ENCODE data around the gene SLC36A3. TPM values are rescaled to one million over a fixed set of nuclear protein-coding genes. Genes with fewer than 3 reads are reported as not detected.
"Not testable (repeated sequence)": the region's sequence is repeated elsewhere in the genome, so short reads cannot be mapped to it uniquely, and the experiment has no call there.

SLC36A3 gene
- total RNA-seq, 1 donor from 2014 or later = not detected

GRCh38 chr5:151243564-151243963 lies 60.0 kb downstream of the SLC36A3 start:
- H3K27ac ChIP-seq (ENCODE audit: low read depth, low read length) = no peak overlapping the region
- no peak overlapping the region for H3K4me3 ChIP-seq (ENCODE audit: low read length in 3 of 3)
- no peaks in the 10 kb centered on the region for H3K27me3 ChIP-seq (ENCODE audit: control insufficient read depth in 3 of 3, insufficient read depth in 3 of 3, low read length in 3 of 3)
- no peak overlapping the region for H3K9ac ChIP-seq (ENCODE audit: low read depth in 1 of 3, low read length in 3 of 3)
- no peaks in the 10 kb centered on the region for H3K36me3 ChIP-seq (ENCODE audit: control insufficient read depth in 3 of 3, insufficient read depth in 3 of 3, low read length in 3 of 3)
- peaks cover 2 to 8% (median 8%) of the 10 kb centered on the region in 3 donors for H3K4me1 ChIP-seq (ENCODE audit: control insufficient read depth in 3 of 3, insufficient read depth in 3 of 3, low read length in 3 of 3)
- H3K9me3 ChIP-seq (ENCODE audit: control insufficient read depth in 3 of 3, low read length in 3 of 3) = no peaks in the 10 kb centered on the region

GRCh38 chr5:151243127-151243526 lies 60.4 kb downstream of the SLC36A3 start:
- no peaks in the 10 kb centered on the region for H3K9me3 ChIP-seq (ENCODE audit: control insufficient read depth in 3 of 3, low read length in 3 of 3)
- H3K9ac ChIP-seq (ENCODE audit: low read depth in 1 of 3, low read length in 3 of 3) = no peak overlapping the region
- no peaks in the 10 kb centered on the region for H3K36me3 ChIP-seq (ENCODE audit: control insufficient read depth in 3 of 3, insufficient read depth in 3 of 3, low read length in 3 of 3)
- H3K4me3 ChIP-seq (ENCODE audit: low read length in 3 of 3) = no peak overlapping the region
- H3K27ac ChIP-seq (ENCODE audit: low read depth, low read length) = no peak overlapping the region
- H3K27me3 ChIP-seq (ENCODE audit: control insufficient read depth in 3 of 3, insufficient read depth in 3 of 3, low read length in 3 of 3) = no peaks in the 10 kb centered on the region
- H3K4me1 ChIP-seq (ENCODE audit: control insufficient read depth in 3 of 3, insufficient read depth in 3 of 3, low read length in 3 of 3) = peaks cover 5 to 12% (median 11%) of the 10 kb centered on the region in 3 donors

- H3K27ac ChIP-seq (ENCODE audit: low read depth, low read length) = no peak overlapping the region
- H3K36me3 ChIP-seq (ENCODE audit: control insufficient read depth in 3 of 3, insufficient read depth in 3 of 3, low read length in 3 of 3) = no peaks in the 10 kb centered on the region
- peaks cover 10 to 19% (median 17%) of the 10 kb centered on the region in 3 donors for H3K4me1 ChIP-seq (ENCODE audit: control insufficient read depth in 3 of 3, insufficient read depth in 3 of 3, low read length in 3 of 3)
- H3K9ac ChIP-seq (ENCODE audit: low read depth in 1 of 3, low read length in 3 of 3) = no peak overlapping the region
- H3K9me3 ChIP-seq (ENCODE audit: control insufficient read depth in 3 of 3, low read length in 3 of 3) = no peaks in the 10 kb centered on the region
- H3K4me3 ChIP-seq (ENCODE audit: low read length in 3 of 3) = no peak overlapping the region
- no peaks in the 10 kb centered on the region for H3K27me3 ChIP-seq (ENCODE audit: control insufficient read depth in 3 of 3, insufficient read depth in 3 of 3, low read length in 3 of 3)
These were observed 62.5 kb downstream of the SLC36A3 start for GRCh38 chr5:151240924-151241635.

GRCh38 chr5:151240268-151240835 lies 63.2 kb downstream of the SLC36A3 start:
- not testable (repeated sequence) for H3K27ac ChIP-seq (ENCODE audit: low read depth, low read length); H3K4me3 ChIP-seq (ENCODE audit: low read length in 3 of 3)
- H3K4me1 ChIP-seq (ENCODE audit: control insufficient read depth in 3 of 3, insufficient read depth in 3 of 3, low read length in 3 of 3) = peaks cover 10 to 21% (median 17%) of the 10 kb centered on the region in 3 donors

GRCh38 chr5:151239237-151239861 lies 64.2 kb downstream of the SLC36A3 start:
- no peaks in the 10 kb centered on the region for H3K9me3 ChIP-seq (ENCODE audit: control insufficient read depth in 3 of 3, low read length in 3 of 3)
- H3K9ac ChIP-seq (ENCODE audit: low read depth in 1 of 3, low read length in 3 of 3) = peak overlapping the region in 1 of 3 donors; percentile 77
- H3K27ac ChIP-seq (ENCODE audit: low read depth, low read length) = peak overlapping the region; percentile 92
- peak overlapping the region; percentile 68 to 73 (median 70) for H3K4me3 ChIP-seq (ENCODE audit: low read length in 3 of 3)
- H3K27me3 ChIP-seq (ENCODE audit: control insufficient read depth in 3 of 3, insufficient read depth in 3 of 3, low read length in 3 of 3) = no peaks in the 10 kb centered on the region
- no peaks in the 10 kb centered on the region for H3K36me3 ChIP-seq (ENCODE audit: control insufficient read depth in 3 of 3, insufficient read depth in 3 of 3, low read length in 3 of 3)
- H3K4me1 ChIP-seq (ENCODE audit: control insufficient read depth in 3 of 3, insufficient read depth in 3 of 3, low read length in 3 of 3) = peaks cover 18 to 31% (median 26%) of the 10 kb centered on the region in 3 donors

More at GRCh38 chr5:151240268-151240835, 63.2 kb downstream of the SLC36A3 start:
- not testable (repeated sequence) for H3K27me3 ChIP-seq (ENCODE audit: control insufficient read depth in 3 of 3, insufficient read depth in 3 of 3, low read length in 3 of 3); H3K9me3 ChIP-seq (ENCODE audit: control insufficient read depth in 3 of 3, low read length in 3 of 3); H3K36me3 ChIP-seq (ENCODE audit: control insufficient read depth in 3 of 3, insufficient read depth in 3 of 3, low read length in 3 of 3); H3K9ac ChIP-seq (ENCODE audit: low read depth in 1 of 3, low read length in 3 of 3)

GRCh38 chr5:151238303-151238741 lies 65.2 kb downstream of the SLC36A3 start:
- Histone ChIP-seq H3K27me3 (ENCODE audit: control insufficient read depth in 3 of 3, insufficient read depth in 3 of 3, low read length in 3 of 3) (no peaks in the 10 kb centered on the region), H3K9me3 (ENCODE audit: control insufficient read depth in 3 of 3, low read length in 3 of 3) (no peaks in the 10 kb centered on the region), H3K27ac (ENCODE audit: low read depth, low read length) (peak overlapping the region; percentile 92), H3K4me1 (ENCODE audit: control insufficient read depth in 3 of 3, insufficient read depth in 3 of 3, low read length in 3 of 3) (peaks cover 20 to 40% (median 29%) of the 10 kb centered on the region in 3 donors), H3K9ac (ENCODE audit: low read depth in 1 of 3, low read length in 3 of 3) (peak overlapping the region; percentile 77 to 88 (median 80)), H3K36me3 (ENCODE audit: control insufficient read depth in 3 of 3, insufficient read depth in 3 of 3, low read length in 3 of 3) (no peaks in the 10 kb centered on the region), H3K4me3 (ENCODE audit: low read length in 3 of 3) (peak overlapping the region; percentile 68 to 73 (median 70))

GRCh38 chr5:151237685-151238084 lies 65.9 kb downstream of the SLC36A3 start:
- Histone ChIP-seq H3K27ac (ENCODE audit: low read depth, low read length) (peak overlapping the region; percentile 92), H3K9ac (ENCODE audit: low read depth in 1 of 3, low read length in 3 of 3) (peak overlapping the region; percentile 71 to 88 (median 77)), H3K9me3 (ENCODE audit: control insufficient read depth in 3 of 3, low read length in 3 of 3) (no peaks in the 10 kb centered on the region), H3K4me3 (ENCODE audit: low read length in 3 of 3) (peak overlapping the region in 1 of 3 donors; percentile 68), H3K27me3 (ENCODE audit: control insufficient read depth in 3 of 3, insufficient read depth in 3 of 3, low read length in 3 of 3) (peaks cover 0 to 2% (median 0%) of the 10 kb centered on the region in 3 donors), H3K4me1 (ENCODE audit: control insufficient read depth in 3 of 3, insufficient read depth in 3 of 3, low read length in 3 of 3) (peaks cover 20 to 40% (median 29%) of the 10 kb centered on the region in 3 donors), H3K36me3 (ENCODE audit: control insufficient read depth in 3 of 3, insufficient read depth in 3 of 3, low read length in 3 of 3) (no peaks in the 10 kb centered on the region)

- no peaks in the 10 kb centered on the region for H3K36me3 ChIP-seq (ENCODE audit: control insufficient read depth in 3 of 3, insufficient read depth in 3 of 3, low read length in 3 of 3)
- no peak overlapping the region for H3K9ac ChIP-seq (ENCODE audit: low read depth in 1 of 3, low read length in 3 of 3)
- no peak overlapping the region for H3K4me3 ChIP-seq (ENCODE audit: low read length in 3 of 3)
- H3K27me3 ChIP-seq (ENCODE audit: control insufficient read depth in 3 of 3, insufficient read depth in 3 of 3, low read length in 3 of 3) = peaks cover 0 to 2% (median 0%) of the 10 kb centered on the region in 3 donors
- H3K27ac ChIP-seq (ENCODE audit: low read depth, low read length) = peak overlapping the region; percentile 92
- no peaks in the 10 kb centered on the region for H3K9me3 ChIP-seq (ENCODE audit: control insufficient read depth in 3 of 3, low read length in 3 of 3)
- peaks cover 20 to 40% (median 29%) of the 10 kb centered on the region in 3 donors for H3K4me1 ChIP-seq (ENCODE audit: control insufficient read depth in 3 of 3, insufficient read depth in 3 of 3, low read length in 3 of 3)
These were observed 66.7 kb downstream of the SLC36A3 start for GRCh38 chr5:151236888-151237287.

- H3K4me3 ChIP-seq (ENCODE audit: low read length in 3 of 3) = peak overlapping the region; percentile 40 to 58 (median 48)
- peaks cover 20 to 40% (median 29%) of the 10 kb centered on the region in 3 donors for H3K4me1 ChIP-seq (ENCODE audit: control insufficient read depth in 3 of 3, insufficient read depth in 3 of 3, low read length in 3 of 3)
- not testable (repeated sequence) for H3K36me3 ChIP-seq (ENCODE audit: control insufficient read depth in 3 of 3, insufficient read depth in 3 of 3, low read length in 3 of 3); H3K27me3 ChIP-seq (ENCODE audit: control insufficient read depth in 3 of 3, insufficient read depth in 3 of 3, low read length in 3 of 3); H3K9me3 ChIP-seq (ENCODE audit: control insufficient read depth in 3 of 3, low read length in 3 of 3)
- H3K27ac ChIP-seq (ENCODE audit: low read depth, low read length) = peak overlapping the region; percentile 77
- peak overlapping the region; percentile 36 to 71 (median 61) for H3K9ac ChIP-seq (ENCODE audit: low read depth in 1 of 3, low read length in 3 of 3)
These were observed 68.4 kb downstream of the SLC36A3 start for GRCh38 chr5:151235239-151235571.
